ENCODE measurements around the gene CYP3A4.
A peak's percentile ranks its signal among the peaks of the same experiment; 100 is the strongest.
"Not testable (repeated sequence)": the region's sequence is repeated elsewhere in the genome, so short reads cannot be mapped to it uniquely, and the experiment has no call there.

The CYP3A4 gene

GRCh38 chr7:99731638-99732374 is 52.2 kb downstream of the CYP3A4 start:
- H3K9me3 Mint-ChIP-seq, result no peaks in the 10 kb centered on the region
- H3K36me3 Mint-ChIP-seq (ENCODE audit: low read depth), result no peaks in the 10 kb centered on the region
- no peaks in the 10 kb centered on the region for H3K27me3 Mint-ChIP-seq (ENCODE audit: low read depth)
- H3K27ac Mint-ChIP-seq, result no peak overlapping the region
- no peak overlapping the region for H3K4me3 Mint-ChIP-seq
- TF ChIP-seq CTCF (IDR thresholded peaks at IDR 0.05; ENCODE audit: unreplicated experiment in 3 of 3), result no peak
- H3K4me1 Mint-ChIP-seq, result peaks cover 10% of the 10 kb centered on the region

- no peaks in the 10 kb centered on the region for H3K36me3 Mint-ChIP-seq (ENCODE audit: low read depth)
- no peaks in the 10 kb centered on the region for H3K9me3 Mint-ChIP-seq
- no peak overlapping the region for H3K27ac Mint-ChIP-seq
- H3K4me3 Mint-ChIP-seq, result no peak overlapping the region
- H3K27me3 Mint-ChIP-seq (ENCODE audit: low read depth), result no peaks in the 10 kb centered on the region
- TF ChIP-seq CTCF (IDR thresholded peaks at IDR 0.05; ENCODE audit: unreplicated experiment in 3 of 3), result no peak
- peaks cover 10% of the 10 kb centered on the region for H3K4me1 Mint-ChIP-seq
Measured at GRCh38 chr7:99730992-99731391, 53.0 kb downstream of the CYP3A4 start.

GRCh38 chr7:99730238-99730810 is 53.7 kb downstream of the CYP3A4 start:
- Mint-ChIP-seq H3K27me3 (ENCODE audit: low read depth) (no peaks in the 10 kb centered on the region), H3K9me3 (no peaks in the 10 kb centered on the region), H3K4me1 (peaks cover 7% of the 10 kb centered on the region), H3K4me3 (no peak overlapping the region), H3K27ac (no peak overlapping the region), H3K36me3 (ENCODE audit: low read depth) (no peaks in the 10 kb centered on the region)
- TF ChIP-seq CTCF (IDR thresholded peaks at IDR 0.05; ENCODE audit: unreplicated experiment in 3 of 3), result no peak

GRCh38 chr7:99729486-99730237 is 54.3 kb downstream of the CYP3A4 start:
- peak overlapping the region in 1 of 3 experiments; percentile 18 for H3K27ac Mint-ChIP-seq
- no peaks in the 10 kb centered on the region for H3K9me3 Mint-ChIP-seq
- TF ChIP-seq CTCF (IDR thresholded peaks at IDR 0.05; ENCODE audit: unreplicated experiment in 3 of 3), result no peak
- H3K36me3 Mint-ChIP-seq (ENCODE audit: low read depth), result no peaks in the 10 kb centered on the region
- no peak overlapping the region for H3K4me3 Mint-ChIP-seq
- H3K27me3 Mint-ChIP-seq (ENCODE audit: low read depth), result no peaks in the 10 kb centered on the region
- peaks cover under 1% of the 10 kb centered on the region for H3K4me1 Mint-ChIP-seq

GRCh38 chr7:99728615-99729014 is 55.4 kb downstream of the CYP3A4 start:
- TF ChIP-seq CTCF (IDR thresholded peaks at IDR 0.05; ENCODE audit: unreplicated experiment in 3 of 3), result no peak
- Mint-ChIP-seq H3K4me3 (no peak overlapping the region), H3K9me3 (no peaks in the 10 kb centered on the region), H3K27ac (no peak overlapping the region), H3K4me1 (no peaks in the 10 kb centered on the region), H3K27me3 (ENCODE audit: low read depth) (no peaks in the 10 kb centered on the region), H3K36me3 (ENCODE audit: low read depth) (no peaks in the 10 kb centered on the region)

- H3K27me3 Mint-ChIP-seq (ENCODE audit: low read depth); H3K27ac Mint-ChIP-seq; H3K4me3 Mint-ChIP-seq; H3K36me3 Mint-ChIP-seq (ENCODE audit: low read depth); H3K9me3 Mint-ChIP-seq: not testable (repeated sequence)
- H3K4me1 Mint-ChIP-seq, result peaks cover 18% of the 10 kb centered on the region
Measured at GRCh38 chr7:99723201-99723600, 60.8 kb downstream of the CYP3A4 start.

Measured in nephron (organoid).